Measurements from ENCODE around the gene OSBPL10.

DNA sequence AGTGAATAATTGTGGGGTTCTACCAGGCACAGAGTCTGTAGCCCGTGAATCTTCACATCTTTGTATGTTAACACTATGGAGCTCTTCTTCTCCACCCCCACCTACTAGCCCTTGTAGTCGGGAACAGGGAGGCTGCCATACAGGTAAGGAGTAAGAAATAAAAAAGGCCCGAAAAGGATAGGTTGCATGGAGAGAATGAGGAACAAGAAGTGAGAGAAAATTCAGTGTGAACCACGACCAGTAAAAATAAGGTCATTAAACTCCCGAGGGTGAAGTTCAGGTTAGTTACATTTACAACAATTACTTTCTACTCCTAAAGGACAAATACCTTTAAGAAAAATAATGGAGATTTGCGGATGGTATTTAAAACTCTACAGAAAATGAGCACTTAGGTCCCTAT is 53.3 kb downstream of the OSBPL10 start:
- TF ChIP-seq CTCF (IDR thresholded peaks at IDR 0.05) (no peak), POLR2A (IDR thresholded peaks at IDR 0.05) (no peak), EP300 (IDR thresholded peaks at IDR 0.05) (no peak)
